Bronchial epithelial cell (primary cell): ENCODE results near the gene EIF4ENIF1. TPM values are rescaled to one million over a fixed set of nuclear protein-coding genes. Genes with fewer than 3 reads are reported as not detected.
A peak's percentile ranks its signal among the peaks of the same experiment; 100 is the strongest.

Source experiments
- DNase-seq: peaks from one replicate; pipeline ENCODE4 v3.0.0-alpha.2; 2010; ENCODE audit warnings: low read depth
- FAIRE-seq: peaks from 2 replicates; lab custom pipeline; 2011; peaks lifted over from hg19 to GRCh38; lab: Jason Lieb, UNC
- H3K27me3 ChIP-seq: 2 replicates; pipeline ENCODE4 v1.5.1; 2011; ENCODE audit warnings: low read length; ENCODE audit not compliant: control insufficient read depth, insufficient read depth
- H3K36me3 ChIP-seq: 2 replicates; pipeline ENCODE4 v1.5.1; 2011; ENCODE audit warnings: low read length; ENCODE audit not compliant: control insufficient read depth, insufficient read depth
- H3K4me3 ChIP-seq: 2 replicates; pipeline ENCODE4 v1.5.1; 2011; ENCODE audit warnings: mild to moderate bottlenecking, low read depth, low read length, control low read depth
- CTCF ChIP-seq: IDR thresholded peaks from 2 replicates; pipeline ENCODE4 v1.5.1; 2011; ENCODE audit warnings: mild to moderate bottlenecking, moderate library complexity, low read length, control low read depth, inconsistent platforms; ENCODE audit not compliant: insufficient read depth, severe bottlenecking
- total RNA-seq: library from RNA; depleted of rRNA; stranded (reverse); fragments of >200 nt; gene quantifications from 2 replicates; pipeline ENCODE4 v1.2.1, GENCODE V29; 2014

Gene EIF4ENIF1
- total RNA-seq, 1 donor from 2014 or later, result 5.3 TPM

- TF ChIP-seq CTCF, result no peak
- no peak overlapping the region for H3K4me3 ChIP-seq
- FAIRE-seq (no peak), DNase-seq (no peak)
- H3K36me3 ChIP-seq, result peaks cover 5% of the 10 kb centered on the region
- no peaks in the 10 kb centered on the region for H3K27me3 ChIP-seq
Observed at GRCh38 chr22:31474743-31475142, 14.9 kb downstream of the EIF4ENIF1 start.

DNA sequence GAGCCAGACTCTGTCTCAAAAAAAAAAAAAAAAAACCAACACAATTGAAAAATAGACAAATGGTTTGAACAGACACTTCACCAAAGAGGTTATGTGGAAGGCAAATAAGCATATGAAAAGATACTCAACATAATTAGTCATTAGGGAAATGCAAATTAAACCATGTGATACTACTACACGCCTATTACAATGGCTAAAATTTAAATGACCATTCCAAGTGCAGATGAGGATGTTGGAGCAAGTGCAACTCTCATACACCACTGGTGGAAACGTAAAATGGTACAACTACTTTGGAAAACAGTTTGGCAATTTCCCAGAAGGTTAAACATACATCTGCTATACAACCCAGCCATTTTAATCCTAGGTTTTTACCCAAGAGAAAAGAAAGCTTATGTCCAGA, 24.3 kb downstream of the EIF4ENIF1 start:
- FAIRE-seq, result no peak
- H3K36me3 ChIP-seq, result peaks cover 15% of the 10 kb centered on the region
- no peak for TF ChIP-seq CTCF

GRCh38 chr22:31461699-31462098, 27.9 kb downstream of the EIF4ENIF1 start:
- no peak for FAIRE-seq
- no peaks in the 10 kb centered on the region for H3K27me3 ChIP-seq
- TF ChIP-seq CTCF, result no peak

More for the DNA sequence above, 24.3 kb downstream of the EIF4ENIF1 start:
- H3K4me3 ChIP-seq, result no peak overlapping the region
- no peak for DNase-seq
- no peaks in the 10 kb centered on the region for H3K27me3 ChIP-seq

DNA sequence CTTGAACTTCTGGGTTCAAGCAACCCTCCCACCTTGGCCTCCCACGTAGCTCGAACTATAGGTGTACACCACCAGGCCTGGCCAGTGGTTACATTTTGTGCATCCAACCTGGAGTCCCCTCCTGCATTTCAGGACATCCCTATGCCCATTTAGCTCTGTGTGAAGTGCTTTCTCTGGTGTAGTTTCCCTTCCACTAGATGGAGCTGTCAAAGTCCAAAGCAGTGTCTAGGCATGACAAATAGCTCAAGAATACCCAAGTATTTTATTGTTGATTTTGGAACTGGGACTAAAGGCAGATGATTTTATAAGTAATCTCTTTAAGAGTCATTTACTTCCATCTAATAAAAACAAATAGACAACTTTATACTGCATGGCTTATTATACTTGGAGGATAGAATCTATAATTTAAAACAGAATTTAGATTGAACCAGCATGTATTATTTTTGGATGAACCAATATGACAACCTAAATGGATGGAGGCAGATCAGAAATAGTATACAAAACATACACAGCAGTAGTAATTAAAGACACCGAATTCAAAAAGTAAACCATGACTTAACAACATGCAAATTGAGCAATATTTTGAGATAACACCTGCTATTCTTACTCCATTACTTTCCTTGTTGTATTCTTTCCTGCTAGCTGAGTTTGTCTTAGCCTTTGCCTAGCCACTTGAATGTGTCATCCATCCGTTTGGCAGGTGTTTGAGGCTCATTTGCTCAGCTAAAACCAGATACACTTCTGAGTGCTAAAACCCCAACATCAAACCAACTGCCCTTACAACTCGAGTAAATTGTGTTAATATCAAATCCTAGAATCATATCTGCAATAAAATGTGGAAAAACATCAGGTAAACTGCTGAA, 37.7 kb downstream of the EIF4ENIF1 start:
- peaks cover 10% of the 10 kb centered on the region for H3K36me3 ChIP-seq
- peak; percentile 51 for DNase-seq
- peak; percentile 61 for TF ChIP-seq CTCF
- no peaks in the 10 kb centered on the region for H3K27me3 ChIP-seq
- FAIRE-seq, result no peak
- H3K4me3 ChIP-seq, result no peak overlapping the region

More at GRCh38 chr22:31461699-31462098, 27.9 kb downstream of the EIF4ENIF1 start:
- no peak for DNase-seq
- Histone ChIP-seq H3K36me3 (peaks cover 13% of the 10 kb centered on the region), H3K4me3 (no peak overlapping the region)

DNA sequence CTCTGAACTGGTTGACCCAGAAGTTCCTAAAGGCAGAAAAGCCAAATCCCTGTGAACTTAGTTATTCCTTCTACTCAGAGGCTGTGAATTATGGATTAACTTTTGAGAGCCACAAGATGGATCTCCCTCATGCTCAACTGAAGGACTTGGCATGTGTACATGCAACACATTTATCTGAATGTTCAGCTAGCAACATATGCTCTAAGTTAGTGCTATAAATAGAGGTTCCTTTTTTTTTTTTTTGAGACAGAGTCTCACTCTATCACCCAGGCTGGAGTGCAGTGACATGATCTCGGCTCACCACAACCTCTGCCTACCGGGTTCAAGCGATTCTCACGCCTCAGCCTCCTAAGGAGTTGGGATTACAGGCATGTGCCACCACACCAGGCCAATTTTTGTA, 40.1 kb downstream of the EIF4ENIF1 start:
- no peaks in the 10 kb centered on the region for H3K27me3 ChIP-seq
- FAIRE-seq, result no peak
- H3K36me3 ChIP-seq, result peaks cover 11% of the 10 kb centered on the region
- TF ChIP-seq CTCF, result no peak
- H3K4me3 ChIP-seq, result no peak overlapping the region
- DNase-seq, result no peak
